NCI-H1092 treated with DMSO at 0.1 percent for 48 hours (cell line): Measurements from ENCODE around the gene PHOX2A.
"Not testable (repeated sequence)": the region's sequence is repeated elsewhere in the genome, so short reads cannot be mapped to it uniquely, and the experiment has no call there.

ENCODE experiments used
- DNase-seq: peaks from one replicate; lab custom pipeline; 2025; lab: John Stamatoyannopoulos, UW

Gene PHOX2A

DNA sequence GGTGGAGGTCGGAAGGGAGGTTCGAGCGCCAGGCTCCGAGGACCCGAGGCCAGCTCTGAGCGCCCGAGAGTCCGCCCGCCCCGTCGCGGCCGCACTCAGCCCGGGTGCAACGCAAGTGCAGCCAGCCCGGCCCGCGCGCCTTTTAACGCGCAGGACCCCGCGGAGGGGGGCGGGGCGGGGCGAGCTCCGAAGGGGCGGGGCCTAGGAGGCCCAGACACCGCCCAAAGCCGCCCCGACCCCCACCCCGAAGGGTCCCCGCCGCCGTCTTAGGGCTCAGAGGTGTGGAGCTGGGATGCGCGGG is at the start of gene PHOX2A:
Gene PHOX2A, minus strand, starts transcription at position 117 of the 301 bp plus-strand sequence. CDS start 172 bp downstream, outside the sequence.
- DNase-seq = no peak

DNA sequence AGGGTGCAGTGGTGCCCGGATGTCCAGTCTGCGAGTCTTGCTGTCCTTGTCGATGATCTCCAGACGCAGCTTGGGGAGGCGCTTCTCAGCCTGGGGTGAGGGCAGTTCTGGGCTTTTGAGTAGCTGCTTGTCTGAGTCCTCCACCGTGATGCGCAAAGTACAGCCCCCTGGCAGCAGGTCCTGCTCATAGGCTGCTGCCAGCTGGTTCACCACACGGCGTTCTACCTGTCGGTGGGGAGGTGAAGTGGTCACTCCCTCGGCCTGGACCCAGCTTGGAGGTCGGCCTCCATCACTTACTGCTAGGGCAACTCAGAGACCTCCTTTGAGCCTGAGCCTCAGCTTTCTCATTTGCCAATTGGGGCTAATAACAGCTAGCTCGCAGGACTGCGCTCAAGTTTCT is 49.4 kb upstream of the PHOX2A start:
- no peak for DNase-seq

DNA sequence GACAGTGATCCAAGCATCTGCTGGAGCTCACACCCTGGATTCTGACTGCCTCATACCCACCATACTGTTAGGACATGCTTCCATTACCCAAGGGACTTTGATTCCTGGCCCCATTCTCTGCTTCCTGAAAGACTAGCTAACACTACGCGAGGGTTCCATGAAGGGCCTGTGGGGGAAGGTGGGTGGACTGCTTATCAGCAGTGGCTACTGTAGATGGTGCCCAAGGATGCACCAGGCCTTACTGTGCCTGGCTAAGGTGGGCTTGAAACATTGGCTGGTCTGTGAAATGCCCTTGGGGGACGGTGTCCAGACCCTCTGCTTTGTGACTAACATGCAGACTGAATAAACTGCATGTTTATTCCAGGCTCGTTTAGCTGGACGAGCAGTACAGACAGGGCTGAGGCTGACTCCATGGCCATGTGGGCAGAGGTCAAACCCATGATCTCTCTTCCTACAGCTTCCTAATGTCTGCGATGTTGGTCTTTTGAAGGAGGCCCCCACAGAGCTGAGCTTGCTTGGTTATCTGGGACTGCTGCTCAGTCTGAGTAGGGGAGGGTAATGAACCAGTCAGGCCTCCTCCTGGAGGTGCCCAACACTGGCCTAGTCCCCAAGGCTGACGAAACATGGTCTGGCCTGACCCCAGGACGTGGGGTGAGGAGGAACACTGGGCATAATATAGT is 48.3 kb upstream of the PHOX2A start:
- DNase-seq = no peak

DNA sequence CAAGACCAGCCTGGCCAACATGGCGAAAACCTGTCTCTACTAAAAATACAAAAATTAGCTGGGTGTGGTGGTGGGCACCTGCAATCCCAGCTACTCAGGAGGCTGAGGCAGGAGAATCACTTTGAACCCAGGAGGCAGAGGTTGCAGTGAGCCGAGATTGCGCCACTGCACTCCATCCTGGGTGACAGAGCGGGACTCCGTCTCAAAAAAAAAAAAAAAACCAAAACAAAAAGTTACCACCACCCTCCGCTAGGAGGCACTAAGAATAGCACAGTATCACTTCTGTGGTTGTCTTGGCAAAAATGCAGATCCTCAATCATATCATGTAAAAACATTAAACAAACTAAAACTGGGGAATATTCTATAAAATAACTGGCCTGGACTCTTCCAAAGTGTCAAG is 46.8 kb upstream of the PHOX2A start:
- not testable (repeated sequence) for DNase-seq

DNA sequence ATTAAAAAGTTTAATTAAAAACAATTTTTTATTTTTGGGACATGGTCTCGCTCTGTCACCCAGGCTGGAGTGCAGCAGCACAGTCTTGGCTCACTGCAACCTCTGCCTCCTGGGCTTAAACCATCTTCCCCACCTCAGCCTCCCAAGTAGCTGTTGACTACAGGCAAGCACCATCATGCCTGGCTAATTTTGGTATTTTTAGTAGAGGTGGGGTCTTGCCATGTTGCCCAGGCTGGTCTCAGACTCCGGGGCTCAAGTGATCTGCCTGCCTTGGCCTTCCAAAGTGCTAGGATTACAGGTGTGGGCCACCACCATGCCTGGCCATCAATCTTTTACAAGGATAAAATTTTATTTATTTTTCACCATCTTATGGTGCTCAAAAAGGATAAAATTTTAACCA is 43.3 kb upstream of the PHOX2A start:
- no peak for DNase-seq

DNA sequence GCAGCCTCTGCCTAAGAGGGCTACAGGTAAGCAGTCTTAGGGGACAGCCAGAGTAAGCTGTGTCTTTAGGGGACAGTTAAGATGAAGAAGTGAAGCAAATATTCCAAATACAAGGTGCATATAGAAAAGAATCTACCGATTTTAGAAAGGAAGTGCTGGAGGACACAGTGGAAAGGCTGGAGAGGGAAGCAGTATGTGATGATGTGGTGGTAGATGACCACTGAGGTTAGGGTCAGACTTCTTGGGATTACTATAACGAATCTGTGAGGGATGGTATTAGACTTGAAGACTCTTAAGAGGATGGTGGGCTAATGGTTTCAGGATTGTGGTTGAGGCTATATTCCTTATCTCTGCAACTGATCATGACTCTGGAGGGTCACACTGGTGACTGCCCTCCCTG is 40.0 kb upstream of the PHOX2A start:
- DNase-seq = no peak

DNA sequence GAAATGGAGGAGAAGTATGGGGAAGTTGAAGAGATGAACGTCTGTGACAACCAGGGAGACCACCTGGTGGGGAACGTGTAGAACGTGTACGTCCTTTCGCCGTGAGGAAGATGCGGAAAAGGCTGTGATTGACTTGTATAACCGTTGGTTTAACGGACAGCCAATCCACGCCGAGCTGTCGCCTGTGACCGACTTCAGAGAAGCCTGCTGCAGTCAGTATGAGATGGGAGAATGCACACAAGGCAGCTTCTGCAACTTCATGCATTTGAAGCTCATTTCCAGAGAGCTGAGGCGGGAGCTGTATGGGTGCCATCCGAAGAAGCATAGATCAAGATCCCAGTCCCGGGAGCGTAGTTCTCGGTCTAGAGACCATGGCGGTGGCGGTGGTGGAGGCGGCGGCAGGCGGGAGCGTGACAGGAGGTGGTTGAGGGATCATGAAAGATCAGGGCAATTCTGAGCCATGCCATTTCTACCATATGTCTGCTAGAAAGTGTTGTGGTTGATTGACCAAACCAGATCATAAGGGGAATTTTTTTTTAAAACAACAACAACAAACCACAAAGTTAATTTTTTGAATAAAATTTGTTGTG is 36.8 kb upstream of the PHOX2A start:
- no peak for DNase-seq

DNA sequence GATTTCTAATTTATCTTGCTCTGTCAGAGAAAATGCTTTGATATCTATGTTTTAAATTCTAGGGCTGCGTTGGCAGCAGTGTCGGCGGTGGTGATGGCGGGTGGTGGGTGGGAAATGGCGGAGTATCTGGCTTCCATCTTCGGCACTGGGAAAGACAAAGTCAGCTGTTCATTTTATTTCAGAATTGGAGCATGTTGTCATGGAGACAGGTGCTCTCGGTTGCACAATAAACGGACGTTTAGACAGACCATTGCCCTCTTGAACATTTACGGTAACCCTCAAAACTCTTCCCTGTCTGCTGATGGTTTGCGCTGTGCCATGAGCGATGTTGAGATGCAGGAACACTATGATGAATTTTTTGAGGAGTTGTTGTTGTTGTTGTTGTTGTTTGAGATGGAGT is 36.1 kb upstream of the PHOX2A start:
- DNase-seq = no peak

DNA sequence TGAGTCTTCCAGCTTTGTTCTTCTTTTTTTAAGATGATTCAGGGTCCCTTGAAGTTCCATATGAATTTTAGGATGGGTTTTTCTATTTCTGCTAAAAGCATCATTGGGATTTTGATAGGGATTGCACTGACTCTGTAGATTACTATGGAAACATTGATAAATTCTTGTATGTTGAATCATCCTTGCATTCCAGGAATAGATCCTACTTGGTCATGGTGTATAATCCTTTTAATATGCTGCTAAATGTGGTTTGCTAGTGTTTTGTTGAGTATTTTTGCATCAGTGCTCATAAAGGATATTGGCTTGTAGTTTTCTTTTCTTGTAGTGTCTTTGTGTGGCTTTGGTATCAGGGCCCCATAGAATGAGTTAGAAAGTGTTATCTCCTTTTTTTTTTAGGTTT is 34.9 kb upstream of the PHOX2A start:
- no peak for DNase-seq

DNA sequence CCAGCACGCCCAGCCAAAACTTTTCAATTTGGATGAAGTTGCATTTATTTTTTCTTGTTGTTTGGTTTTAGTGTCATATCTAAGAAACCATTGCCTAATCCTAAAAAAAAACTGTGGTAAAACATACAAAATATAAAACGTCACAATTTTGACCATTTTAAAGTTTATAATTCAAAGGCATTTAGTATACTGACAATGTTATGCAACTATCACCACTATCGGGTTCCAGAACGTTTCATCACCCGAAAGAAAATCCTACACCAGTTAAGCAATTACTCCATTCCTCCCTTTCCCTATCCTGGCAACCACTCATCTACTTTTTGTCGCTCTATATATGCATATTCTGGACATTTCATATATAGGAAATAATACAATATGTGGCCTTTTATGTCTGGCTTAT is 30.5 kb upstream of the PHOX2A start:
- DNase-seq = no peak

DNA sequence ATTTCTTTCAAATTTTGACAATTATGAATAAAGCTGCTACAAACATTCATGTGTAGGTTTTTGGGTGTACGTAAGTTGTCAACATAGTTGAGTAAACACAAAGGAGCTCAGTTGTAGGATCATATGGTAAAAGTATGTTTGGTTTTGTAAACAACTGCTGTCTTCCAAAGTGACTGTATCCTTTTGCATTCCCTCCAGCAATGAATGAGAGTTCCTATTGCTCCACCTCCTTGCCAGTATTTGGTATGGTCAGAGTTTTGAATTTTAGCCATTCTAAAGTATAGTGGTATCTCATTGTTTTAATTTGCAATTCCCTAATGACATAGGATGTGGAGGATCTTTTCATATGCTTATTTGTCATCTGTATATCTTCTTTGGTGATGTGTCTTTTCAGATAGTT is 28.0 kb upstream of the PHOX2A start:
- DNase-seq = no peak

DNA sequence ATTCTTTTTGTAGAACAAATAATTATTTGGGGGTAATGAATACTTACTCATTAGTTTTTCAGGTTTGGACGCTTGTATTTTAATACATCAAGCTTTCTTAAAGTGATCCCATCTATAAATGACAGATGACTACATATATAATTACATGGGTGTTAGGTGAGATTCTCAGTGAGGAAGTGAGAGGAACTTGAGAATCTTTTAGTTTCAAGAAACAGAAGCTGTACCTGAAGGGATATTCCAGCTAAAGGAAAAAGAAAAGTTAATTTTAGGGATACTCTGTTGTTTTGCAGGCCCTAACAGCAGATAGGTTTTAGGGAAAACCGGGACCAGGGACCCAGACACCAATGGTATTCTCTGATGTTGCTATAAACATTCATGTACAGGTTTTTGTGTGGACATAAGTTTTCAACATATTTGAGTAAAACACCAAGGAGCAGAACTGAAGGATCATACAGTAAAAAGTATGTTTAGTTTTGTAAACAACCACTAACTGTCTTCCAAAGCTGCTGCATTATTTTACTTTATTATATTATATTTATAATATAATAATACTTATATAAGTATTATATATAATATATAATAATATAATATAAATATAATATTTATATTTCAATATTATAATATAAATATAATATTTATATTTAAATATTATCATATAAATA is 24.1 kb upstream of the PHOX2A start:
- peak; percentile 5 for DNase-seq

DNA sequence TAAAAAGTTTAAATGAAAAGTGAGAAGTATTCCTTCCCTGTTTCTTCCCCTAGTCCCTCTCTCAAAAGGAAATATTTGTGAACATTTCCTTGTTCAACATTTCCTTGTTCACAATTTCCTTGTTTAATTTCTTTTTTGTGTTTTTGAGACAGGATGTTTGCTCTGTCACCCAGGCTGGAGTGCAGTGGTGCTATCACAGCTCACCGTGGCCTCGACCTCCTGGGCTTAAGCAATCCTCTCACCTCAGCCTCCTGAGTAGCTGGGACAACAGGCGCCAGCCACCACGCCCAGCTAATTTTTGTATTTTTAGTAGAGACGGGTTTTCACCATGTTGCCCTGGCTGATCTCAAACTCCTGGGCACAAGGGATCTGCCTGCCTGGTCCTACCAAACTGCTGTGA is 23.0 kb upstream of the PHOX2A start:
- DNase-seq = not testable (repeated sequence)

DNA sequence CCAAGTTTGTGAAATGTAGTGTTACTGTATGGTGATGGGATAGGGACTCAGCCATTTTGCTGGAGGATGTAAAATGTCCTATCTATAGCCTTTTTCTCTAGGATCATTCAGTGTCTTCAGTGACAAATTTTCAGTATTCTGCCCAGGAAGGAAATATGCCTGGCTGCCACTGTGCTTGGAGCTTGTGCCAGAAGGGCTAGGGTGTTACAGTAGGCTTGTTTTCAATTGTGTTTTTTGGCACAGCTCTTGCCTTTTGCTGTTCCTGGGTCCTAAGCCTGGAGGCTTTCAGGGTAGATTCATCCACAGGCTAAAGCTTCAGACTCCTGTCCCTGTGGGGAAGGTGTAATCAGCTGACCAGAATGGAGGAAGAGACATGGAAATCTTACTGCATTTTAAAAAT is 22.0 kb upstream of the PHOX2A start:
- DNase-seq = no peak

DNA sequence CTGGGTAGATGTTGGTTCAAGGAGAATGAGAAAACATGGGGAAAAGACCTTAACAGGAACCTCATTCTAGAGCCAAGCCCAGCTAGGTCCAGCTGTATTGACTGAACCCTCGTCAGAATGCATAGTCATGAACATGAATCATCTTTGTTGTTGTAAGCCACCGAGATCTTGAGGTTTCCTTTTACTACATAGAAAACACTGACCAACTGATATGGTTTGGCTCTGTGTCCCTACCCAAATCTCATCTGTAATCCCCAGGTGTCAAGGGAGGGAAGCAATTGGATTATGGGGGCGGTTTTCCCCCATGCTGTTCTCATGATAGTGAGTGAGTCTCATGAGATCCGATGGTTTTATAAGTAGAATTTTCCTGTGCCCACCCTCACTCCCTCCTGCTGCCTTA is 19.4 kb upstream of the PHOX2A start:
- DNase-seq = no peak

DNA sequence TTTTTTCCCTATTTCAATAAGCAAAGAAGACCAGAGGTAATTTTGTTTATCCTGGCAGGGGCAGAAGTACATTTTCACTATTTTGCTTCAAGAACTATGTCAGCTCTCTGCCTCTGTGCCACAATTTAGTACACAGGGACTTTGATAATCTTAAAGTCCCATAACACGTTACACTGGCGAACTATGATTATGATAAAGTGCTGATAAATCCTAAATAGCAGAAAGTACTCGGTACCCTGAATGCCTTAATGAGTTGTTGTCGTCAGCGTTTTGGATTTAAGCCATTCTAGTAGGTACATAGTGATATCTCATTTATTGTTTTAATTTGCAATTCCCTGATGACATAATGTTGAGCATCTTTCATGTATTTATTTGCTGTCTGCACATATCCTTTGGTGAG is 16.6 kb upstream of the PHOX2A start:
- DNase-seq = no peak

DNA sequence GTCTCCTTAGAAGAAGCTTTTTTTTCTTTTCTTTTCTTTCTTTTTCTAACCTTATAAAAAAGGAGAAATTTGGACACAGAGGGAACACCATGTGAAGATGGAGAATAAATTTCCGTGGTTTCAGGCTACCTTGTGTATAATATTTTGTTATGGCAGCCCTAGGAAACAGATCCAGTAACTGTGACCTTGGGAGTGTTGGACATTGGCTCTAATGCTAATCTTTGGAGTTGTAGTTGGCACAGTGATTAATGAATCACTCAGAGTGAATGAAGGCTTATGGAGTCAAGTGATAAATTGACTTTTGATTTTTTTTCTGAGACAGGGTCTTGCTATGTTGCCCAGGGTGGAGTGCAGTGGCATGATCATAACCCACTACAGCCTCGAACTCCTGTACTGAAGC is 15.5 kb upstream of the PHOX2A start:
- no peak for DNase-seq

DNA sequence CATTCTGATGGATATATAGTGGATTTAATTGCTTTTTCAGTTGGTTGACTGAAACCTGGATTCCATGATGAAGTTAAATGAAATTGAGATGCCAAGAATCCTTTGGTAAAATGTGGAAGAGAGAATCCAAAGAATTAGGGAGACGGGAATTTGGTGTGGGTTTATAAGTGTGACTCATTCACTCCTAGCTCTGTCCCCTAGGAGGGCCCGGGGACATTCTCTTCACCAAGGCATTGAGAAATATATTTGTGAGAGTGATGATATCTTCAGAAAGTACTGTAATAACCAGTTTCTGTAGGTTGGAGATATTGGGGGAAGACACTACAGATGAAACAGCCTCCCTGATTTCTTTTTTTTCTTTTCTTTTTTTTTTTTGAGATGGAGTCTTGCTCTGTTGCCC is 13.6 kb upstream of the PHOX2A start:
- DNase-seq = no peak

DNA sequence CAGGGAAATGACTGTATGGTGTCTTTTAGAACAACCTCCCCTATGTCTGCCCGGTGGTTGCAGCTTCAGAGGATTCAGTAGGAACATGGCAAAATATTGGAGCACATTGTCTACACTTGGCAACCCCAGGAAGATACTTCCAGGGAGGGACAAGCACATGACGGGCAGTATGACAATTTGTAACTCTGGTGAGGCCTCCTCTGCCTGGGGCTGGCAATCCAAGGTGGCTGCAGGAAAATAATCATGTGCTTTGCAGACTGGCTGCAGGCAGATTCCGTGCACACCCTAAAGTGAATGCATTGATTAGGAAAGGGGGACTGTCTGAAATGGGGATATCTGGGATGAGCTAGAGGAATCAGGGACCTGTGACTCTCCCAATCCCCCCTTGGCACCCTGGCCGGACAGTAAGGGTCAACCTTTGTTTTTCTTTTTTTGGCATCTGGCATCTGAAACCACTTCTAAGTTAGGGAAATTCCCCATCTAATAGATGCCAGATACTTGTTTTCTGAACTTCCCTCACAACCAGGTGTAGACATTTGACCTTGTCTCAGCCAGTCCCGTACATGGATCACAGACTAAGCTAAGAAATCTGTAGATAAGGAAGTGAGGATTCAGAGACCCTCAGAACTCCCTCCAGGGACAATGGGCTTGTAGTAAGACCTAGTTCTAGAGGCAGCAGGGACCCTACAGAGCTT is 10.5 kb upstream of the PHOX2A start:
- no peak for DNase-seq

DNA sequence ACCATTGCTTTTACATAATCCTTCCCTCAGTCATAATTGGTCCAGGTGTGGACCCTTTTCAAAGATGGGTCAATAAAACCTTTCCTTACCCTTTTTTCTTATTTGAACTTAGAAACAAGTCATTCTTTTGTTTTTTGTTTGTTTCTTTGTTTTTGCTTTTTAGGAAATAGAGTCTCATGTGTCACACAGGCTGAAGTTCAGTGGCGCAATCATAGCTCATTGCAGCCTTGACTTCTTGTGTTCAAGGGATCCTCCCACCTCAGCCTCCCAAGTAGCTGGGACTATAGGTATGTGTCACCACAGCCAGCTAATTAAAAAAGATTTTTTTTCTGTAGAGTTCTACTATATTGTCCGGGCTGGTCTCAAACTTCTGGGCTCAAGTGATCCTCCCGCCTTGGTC is 9.4 kb upstream of the PHOX2A start:
- no peak for DNase-seq

DNA sequence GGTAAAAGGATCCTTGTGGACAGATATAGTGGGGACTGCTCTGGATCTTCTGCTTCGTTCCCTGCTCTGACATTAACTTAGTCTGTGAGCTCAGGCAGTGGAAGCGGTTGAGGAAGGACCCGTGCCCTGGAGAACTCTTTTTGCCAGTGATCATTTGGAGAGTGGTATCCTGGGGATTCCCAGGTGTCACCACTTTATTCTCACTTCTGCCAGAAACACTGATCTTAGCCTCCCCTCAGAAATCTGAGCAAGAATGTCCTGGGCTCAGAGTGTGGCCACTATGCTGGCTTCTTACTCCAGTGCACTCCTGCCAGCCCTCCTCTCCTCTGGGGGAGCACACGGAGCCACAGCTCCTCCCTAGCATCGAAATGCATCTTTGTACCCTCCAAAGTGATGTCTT is 7.6 kb upstream of the PHOX2A start:
- no peak for DNase-seq

DNA sequence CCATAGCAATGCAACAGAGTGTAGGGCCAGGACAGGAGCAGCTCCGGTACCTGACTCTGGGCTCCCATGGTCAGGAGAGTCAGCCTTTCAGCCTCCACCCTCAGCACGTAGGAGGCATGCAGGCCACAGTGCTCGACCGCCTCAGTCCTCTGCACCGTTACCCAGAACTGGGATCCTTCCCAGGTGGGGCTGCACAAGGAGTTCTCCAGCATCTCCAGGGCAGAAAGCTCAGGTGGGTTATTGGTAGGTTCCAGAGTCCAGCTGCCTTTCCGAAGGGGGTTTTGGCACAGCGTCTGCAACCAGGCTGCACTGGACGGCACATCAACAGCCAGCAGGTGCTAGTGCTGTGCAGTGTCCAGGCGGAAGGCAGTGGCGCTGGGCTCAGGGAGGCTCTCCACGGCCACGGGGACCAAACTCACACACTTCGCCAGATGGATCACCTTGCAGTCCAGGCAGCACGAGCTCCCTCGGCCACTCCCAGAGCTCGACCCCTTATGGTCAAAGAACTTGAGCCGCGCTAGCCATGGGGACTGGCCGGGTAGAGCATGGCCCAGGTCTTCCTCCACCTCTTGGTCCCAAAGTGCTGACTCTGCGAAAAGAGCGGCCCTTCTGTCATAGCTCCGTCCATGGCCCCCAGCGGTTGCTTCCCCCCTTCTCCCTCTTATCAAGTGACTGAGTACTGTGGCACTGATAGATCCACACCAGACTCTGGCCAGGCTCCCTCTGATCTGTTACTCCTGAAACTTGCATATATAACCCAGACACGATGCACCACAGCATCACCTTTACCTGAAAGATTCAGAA is 6.9 kb upstream of the PHOX2A start:
- no peak for DNase-seq
